Adrenal gland (tissue), 5 donors: ENCODE results near the gene TMEM213.

ENCODE experiments used
- CTCF ChIP-seq, 6 experiments: fragments of 450-650 bp in 4 of 6; fragments of 200-600 bp in 2 of 6; sonication (generic) in 1 of 6; IDR thresholded peaks; 1 replicate in 5 of 6; 2 replicates in 1 of 6; pipeline versions ENCODE4 v1.5.1 to v1.8.0; 2016 to 2021; ENCODE audit warnings: antibody characterized with exemption in 6 of 6, mild to moderate bottlenecking in 2 of 6, moderate library complexity in 1 of 6
- POLR2A ChIP-seq, 2 donors: fragments of 450-650 bp; IDR thresholded peaks; one replicate each; pipeline ENCODE4 v1.6.1; 2017; ENCODE audit warnings: antibody characterized with exemption in 2 of 2, mild to moderate bottlenecking in 2 of 2, moderate library complexity in 1 of 2
- donor health status: DM: no; HTN: no; CAD: no.

DNA sequence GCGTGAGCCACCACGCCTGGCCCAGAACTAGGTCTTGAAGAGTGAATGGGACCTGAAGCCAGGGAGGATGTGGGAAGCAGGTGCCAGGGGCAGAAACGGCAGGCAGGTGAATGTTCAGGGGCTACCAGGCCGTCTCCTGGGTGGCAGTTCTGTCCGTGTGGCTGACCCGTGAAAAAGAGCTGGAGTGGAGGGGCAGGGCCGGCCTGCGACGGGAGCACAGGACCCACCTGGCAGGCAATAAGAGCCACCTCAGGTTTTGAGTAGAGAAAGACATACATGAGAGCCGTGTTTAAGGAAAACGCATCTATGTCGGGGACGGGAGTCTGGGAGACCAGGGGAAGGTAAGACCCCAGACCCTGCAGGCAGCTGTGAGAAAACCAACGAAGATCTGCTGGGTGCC, 70.9 kb downstream of the TMEM213 start:
- no peak for TF ChIP-seq CTCF (IDR thresholded peaks at IDR 0.05)
- no peak for TF ChIP-seq POLR2A (IDR thresholded peaks at IDR 0.05)
